HG02571 (cell line): ENCODE measurements around the gene TTC7B.

ENCODE experiments used
- ATAC-seq: cut with Tn5 transposase; IDR thresholded peaks from one replicate; pipeline ENCODE4 v1.9.1; 2021; ENCODE audit warnings: mild to moderate bottlenecking, moderate library complexity; ENCODE audit not compliant: unreplicated experiment

Gene TTC7B

DNA sequence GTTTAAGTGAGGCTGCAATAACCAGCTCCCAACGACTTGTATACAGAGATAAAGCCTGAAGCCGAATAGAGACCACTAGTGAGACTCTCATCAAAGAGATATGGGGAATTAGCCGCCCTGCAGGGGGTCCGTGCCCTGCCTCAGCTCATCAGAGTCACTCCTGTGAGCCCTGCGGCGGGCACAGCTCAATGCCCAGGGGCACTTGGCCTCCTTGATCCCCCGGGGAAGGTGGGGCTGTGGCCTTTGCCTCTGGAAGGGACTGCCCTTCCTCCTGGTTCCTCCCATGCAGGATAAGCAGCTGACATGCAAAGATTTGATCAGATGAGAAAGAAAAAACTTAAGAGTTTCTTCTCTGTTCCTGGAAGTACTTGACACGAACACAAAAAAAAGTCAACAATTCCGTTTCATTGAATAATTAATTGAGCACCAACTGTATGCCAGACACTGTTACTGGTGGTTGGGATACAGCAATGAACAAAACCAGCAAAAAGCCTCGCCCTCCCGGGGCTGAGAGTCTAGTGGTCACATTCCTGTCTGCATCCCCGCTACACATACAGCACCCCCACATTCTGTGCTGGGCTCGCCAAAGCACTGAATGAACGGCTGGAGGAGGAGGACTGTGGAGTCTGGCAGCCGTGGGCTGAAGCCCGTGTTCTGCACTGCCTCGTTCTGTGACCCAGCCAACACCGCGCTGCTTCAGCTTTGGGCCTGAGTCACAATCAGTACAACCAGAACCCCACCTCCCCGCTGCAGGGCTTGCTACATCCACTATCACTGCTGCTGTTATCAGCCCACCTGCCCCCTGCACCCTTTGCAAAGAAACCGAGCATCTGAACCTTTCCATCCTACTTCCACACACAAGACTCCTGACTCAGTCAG is 10.3 kb downstream of the TTC7B start:
- no peak for ATAC-seq

DNA sequence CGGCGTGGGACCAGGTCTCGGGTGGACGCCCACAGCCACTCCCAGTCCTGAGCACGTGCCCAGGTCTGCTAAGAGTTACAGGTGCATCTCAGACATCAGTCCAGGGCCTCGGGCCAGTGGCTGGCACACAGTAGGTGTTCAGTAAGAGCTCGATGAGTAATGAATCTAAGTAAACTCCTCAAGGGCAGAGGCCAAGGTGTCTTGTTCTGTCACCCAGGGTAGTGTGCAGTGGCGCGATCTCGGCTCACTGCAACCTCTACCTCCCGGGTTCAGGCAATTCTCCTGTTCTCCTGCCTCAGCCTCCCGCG is 11.2 kb downstream of the TTC7B start:
- no peak for ATAC-seq

DNA sequence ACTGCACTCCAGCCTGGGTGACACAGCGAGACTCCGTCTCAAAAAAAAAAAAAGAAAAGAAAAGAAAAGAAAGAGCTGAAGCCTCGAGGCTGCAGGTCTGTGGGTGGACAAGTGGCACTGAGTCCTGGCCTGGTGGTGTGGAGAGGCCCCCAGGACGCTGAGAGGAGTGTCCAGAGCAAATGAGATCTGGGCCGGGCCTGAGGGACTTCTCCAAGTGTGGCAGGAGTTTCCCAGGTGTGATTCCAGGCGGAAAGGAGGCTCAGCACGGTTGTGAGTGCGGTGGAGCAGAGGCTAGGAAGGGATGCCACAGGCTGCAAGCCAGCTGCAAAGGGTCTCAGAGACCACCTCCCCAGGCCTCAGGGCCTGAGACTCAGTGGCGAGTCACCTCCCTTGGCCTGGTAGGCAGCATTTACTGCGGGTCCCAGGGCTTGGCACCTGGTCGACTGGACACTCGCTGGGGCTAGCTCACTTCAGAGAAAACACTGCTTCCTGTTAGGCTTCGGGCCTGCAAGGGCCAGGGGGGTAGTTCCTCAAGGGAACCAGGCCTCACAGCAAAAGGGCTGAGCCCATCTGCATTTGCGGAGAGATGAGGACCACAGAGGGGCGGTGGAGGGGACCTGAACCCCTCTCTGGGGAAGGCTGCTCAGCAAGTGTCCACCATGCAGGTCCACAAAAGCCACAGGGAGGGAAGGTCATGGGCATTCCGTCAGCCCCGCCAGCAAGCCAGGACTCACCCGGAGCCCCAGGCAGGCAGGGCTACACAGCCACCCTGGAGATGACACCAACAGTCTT is 11.7 kb downstream of the TTC7B start:
- ATAC-seq: no peak

GRCh38 chr14:90803249-90803648 is 13.0 kb downstream of the TTC7B start:
- ATAC-seq: no peak

GRCh38 chr14:90799420-90799819 is 16.8 kb downstream of the TTC7B start:
- ATAC-seq: no peak

GRCh38 chr14:90797919-90798318 is 18.3 kb downstream of the TTC7B start:
- ATAC-seq: no peak

- ATAC-seq: no peak
Observed at GRCh38 chr14:90797451-90797850, 18.8 kb downstream of the TTC7B start.

GRCh38 chr14:90796329-90796728 is 19.9 kb downstream of the TTC7B start:
- no peak for ATAC-seq

DNA sequence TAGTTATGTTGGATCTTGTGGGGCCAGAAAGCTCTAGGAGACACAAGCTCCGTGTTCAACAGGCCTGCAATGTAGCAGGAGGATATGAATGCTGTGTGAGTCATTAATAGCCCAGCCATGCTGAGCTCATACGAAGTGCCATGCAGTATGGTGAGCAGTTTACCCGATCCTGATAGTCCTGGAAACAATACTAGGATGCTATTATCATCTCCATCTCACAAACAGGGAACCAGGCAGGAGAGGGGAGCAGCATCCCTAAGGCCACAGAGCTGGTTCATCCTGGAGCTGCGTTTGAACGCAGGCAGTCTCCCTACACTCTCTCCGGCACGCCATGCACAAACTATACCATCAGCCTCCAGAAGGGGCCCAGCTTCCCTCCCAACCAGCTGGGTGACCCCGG is 20.5 kb downstream of the TTC7B start:
- ATAC-seq: no peak

DNA sequence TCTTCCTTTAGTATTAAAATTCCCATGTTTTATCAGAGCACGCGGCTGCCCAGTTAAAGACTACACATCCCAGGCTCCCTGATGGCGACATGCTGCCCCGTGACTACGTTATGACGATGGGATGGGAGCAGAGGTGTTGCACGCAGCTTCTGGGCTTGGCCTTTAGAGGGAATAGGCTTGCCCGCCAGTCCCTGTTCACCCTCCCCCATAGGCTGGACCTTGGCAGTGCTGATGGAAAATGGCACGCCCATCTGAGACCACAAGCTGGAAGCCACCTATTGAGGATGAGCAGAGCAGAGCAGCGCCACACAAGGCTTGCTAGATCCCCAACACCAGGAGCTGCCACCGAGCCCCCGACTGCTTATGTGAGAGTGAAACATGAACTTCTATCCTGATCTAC is 24.7 kb downstream of the TTC7B start:
- no peak for ATAC-seq

DNA sequence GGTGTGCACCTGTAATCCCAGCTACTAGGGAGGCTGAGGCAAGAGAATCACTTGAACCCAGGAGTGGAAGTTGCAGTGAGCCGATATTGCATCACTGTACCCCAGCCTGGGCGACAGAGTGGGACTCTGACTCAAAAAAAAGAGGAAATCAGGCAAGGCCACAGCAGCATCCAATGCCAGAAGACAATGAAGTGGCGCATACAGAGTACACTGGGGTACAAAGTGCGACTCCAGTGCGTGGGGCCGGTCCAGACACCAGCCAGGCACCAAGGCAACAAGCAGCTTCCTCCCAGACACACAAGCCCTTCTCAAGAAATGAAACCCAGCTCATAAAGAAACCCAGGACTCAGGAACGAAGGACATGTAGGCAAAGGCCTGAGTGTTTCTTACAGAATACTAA is 28.2 kb downstream of the TTC7B start:
- ATAC-seq: no peak

DNA sequence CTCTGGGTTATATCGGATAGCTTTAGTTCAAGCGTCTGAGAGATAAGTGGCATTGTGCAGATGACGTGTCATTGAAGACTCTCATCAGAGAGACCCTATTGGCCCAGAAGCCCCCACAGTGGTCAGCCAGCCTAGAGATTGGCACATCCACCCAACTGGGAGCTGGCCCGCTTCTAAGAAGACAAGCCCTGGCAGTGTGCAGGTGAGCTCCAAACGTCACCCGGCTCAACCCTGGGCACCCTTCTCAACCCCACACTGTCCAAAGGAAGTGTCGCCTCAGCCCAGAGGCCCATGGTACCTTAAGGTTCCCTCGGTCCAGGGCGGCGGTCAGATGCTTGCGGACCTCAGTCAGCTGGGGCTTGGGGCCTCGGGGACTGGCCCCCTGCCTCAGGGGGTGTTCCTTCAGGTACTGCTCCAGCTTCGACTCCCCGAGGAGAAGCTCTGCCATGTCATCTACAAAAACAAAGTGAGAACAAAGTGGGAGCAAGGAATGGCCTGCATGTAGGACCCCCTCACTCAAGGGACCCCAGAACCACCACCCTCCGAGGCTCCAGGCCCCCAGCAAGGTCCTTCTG is 30.3 kb downstream of the TTC7B start:
- no peak for ATAC-seq

DNA sequence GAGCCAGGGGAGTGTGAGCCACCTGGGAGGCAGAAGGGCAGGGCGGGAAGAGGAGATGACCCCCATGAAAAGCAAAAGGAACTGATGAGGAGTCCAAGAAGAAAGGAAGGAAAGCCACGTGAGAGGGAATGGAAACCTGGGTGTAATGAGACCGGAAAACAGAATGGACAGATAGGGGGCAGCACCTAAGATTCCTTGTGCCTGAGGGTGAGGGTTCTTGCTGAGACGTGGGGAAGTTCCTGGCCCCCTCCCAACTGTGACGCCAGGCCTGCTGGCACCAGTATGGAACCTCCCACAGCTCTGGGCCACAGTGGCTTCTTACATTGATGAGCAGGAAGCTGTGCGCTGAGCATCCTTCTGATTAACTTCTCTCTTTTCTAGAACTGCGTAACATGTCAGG is 30.8 kb downstream of the TTC7B start:
- no peak for ATAC-seq

DNA sequence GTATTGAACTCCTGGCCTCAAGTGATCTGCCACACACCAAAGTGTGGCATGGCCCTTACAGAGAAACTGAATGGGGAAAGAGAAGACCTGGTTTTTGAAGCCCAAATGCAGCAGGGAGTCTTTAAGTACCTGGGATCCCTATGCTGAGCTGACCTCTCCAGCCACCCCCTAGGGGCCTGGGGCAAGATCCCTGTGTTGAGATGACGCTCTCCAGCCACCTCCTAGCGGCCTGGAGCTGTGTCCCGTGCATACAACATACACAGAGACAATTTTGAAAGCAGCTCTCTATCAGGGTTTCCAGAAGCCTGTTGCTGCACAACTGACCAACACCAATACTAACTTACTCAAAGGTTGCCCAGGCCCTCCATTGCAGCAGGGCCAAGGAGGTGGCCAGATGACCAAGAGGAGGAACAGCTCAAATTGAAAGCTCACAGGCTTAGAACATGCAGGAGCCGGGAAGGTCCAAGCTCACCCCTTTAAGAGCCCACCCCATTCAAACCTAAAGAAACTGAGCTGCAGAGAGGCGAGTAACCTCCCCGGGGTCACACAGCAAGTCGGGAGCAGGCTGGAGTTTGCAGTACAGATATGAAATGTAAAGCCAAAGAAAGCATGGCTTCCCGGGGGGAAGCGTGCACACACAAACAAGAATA is 31.5 kb downstream of the TTC7B start:
- no peak for ATAC-seq

GRCh38 chr14:90783344-90783743 is 32.9 kb downstream of the TTC7B start:
- no peak for ATAC-seq

- no peak for ATAC-seq
Observed at GRCh38 chr14:90782892-90783291, 33.3 kb downstream of the TTC7B start.

DNA sequence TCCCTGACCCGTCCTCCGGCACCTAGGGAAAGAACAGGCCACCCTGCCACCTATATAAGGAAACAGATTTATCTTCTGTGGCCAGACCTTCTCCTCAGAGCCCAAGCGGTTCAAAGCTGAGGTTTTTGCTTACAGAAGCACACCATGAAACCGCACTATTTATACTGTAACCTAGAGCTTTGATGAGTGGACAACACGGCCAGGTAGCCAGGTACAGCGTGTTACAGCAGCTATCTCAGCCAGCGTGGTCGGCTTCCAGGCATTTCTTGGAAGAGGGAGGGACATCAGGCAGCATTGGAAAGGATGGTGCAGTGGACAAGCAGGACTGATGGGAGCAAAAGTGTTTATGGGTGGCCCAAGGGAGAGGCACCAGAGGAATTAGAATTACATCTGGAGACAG is 34.4 kb downstream of the TTC7B start:
- ATAC-seq: no peak

DNA sequence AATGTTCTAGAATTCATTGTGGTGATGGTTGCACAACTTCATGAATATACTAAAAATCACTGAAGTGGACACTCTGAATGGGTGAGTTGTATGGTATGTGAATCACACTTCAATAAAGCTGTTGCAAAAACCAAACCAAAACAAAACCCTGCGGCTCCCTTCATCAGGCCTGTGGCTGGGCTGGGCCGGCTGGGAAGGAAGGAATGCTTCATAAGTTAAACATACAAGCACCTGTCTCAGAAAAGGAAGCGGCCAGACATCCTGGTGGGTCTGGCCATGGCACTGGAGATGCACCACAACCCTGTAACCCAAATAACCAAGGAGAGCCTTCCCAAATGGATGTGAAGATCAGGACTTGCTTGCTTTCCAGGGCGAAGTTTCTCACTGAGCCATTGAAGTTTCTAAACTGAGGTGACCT is 34.9 kb downstream of the TTC7B start:
- no peak for ATAC-seq

DNA sequence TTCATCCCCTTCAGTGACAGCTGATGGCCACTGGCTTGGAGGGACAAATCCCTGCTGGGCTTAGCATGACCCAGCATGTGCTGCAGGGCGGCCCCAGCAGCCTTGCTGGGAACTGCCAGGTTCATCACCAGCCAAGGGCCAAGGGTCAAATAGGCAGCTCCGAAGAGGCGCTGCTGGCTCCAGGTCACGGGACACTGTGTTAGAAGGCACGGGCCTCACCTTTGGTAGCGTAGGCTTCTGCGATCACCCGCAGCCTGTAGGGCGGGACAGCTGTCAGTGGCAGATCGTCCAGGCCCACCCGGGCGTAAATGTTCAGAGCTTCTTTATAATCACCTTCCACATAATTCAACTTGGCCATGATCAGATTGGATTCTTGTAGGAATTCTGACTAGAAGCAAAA is 35.7 kb downstream of the TTC7B start:
- no peak for ATAC-seq

- no peak for ATAC-seq
Observed at GRCh38 chr14:90778571-90779255, 37.5 kb downstream of the TTC7B start.
